DND-41 (cell line): Measurements from ENCODE around the gene MAN1B1.

ENCODE experiments used
- ATAC-seq: fragments of 200-7000 bp; cut with Tn5 transposase; 3 replicates; pipeline ENCODE4 v1.9.1; 2021; ENCODE audit warnings: low read depth; ENCODE audit not compliant: insufficient read depth
- DNase-seq: peaks from one replicate; pipeline ENCODE4 v3.0.0-alpha.2; 2020
- H2AFZ ChIP-seq: 2 replicates; pipeline ENCODE4 v1.6.0; 2012; ENCODE audit warnings: low read depth, low read length
- H3K27ac ChIP-seq: 2 replicates; pipeline ENCODE4 v1.5.1; 2012; ENCODE audit warnings: low read length, inconsistent platforms
- H3K27me3 ChIP-seq: fragments of 200-600 bp; sonication (generic); 2 replicates; pipeline ENCODE4 v1.6.0; 2012; ENCODE audit warnings: low read length, mild to moderate bottlenecking, inconsistent platforms; ENCODE audit not compliant: insufficient read depth, poor library complexity
- H3K36me3 ChIP-seq: 2 replicates; pipeline ENCODE4 v1.5.1; 2012; ENCODE audit warnings: low read length, inconsistent platforms; ENCODE audit not compliant: insufficient read depth
- H3K4me1 ChIP-seq: 2 replicates; pipeline ENCODE4 v1.5.1; 2012; ENCODE audit warnings: mild to moderate bottlenecking, low read length; ENCODE audit not compliant: insufficient read depth
- H3K4me2 ChIP-seq: 2 replicates; pipeline ENCODE4 v1.6.0; 2012; ENCODE audit warnings: mild to moderate bottlenecking, moderate library complexity, low read length, inconsistent platforms; ENCODE audit not compliant: insufficient read depth
- H3K4me3 ChIP-seq, 2 experiments: fragments of 200-600 bp in 1 of 2; shearing (Covaris generic) in 1 of 2; 2 replicates each; pipeline ENCODE4 v1.5.1; 2012 to 2016; ENCODE audit warnings: inconsistent platforms in 2 of 2, low read length in 2 of 2, mild to moderate bottlenecking in 2 of 2, low read depth in 1 of 2, moderate library complexity in 1 of 2
- H3K79me2 ChIP-seq: 2 replicates; pipeline ENCODE4 v1.6.0; 2012; ENCODE audit warnings: low read length, inconsistent platforms; ENCODE audit not compliant: insufficient read depth
- H3K9ac ChIP-seq: 2 replicates; pipeline ENCODE4 v1.6.0; 2012; ENCODE audit warnings: low read depth, mild to moderate bottlenecking, inconsistent platforms, low read length, moderate library complexity
- H3K9me3 ChIP-seq: 2 replicates; pipeline ENCODE4 v1.5.1; 2012; ENCODE audit warnings: low read length, moderate library complexity, mild to moderate bottlenecking, inconsistent platforms; ENCODE audit not compliant: insufficient read depth, severe bottlenecking
- H4K20me1 ChIP-seq: 2 replicates; pipeline ENCODE4 v1.6.0; 2012; ENCODE audit warnings: low read length; ENCODE audit not compliant: insufficient read depth
- CTCF ChIP-seq: IDR thresholded peaks from 2 replicates; pipeline ENCODE4 v1.5.1; 2012; ENCODE audit warnings: borderline replicate concordance, low read length, moderate library complexity, mild to moderate bottlenecking; ENCODE audit not compliant: poor library complexity, severe bottlenecking; ENCODE audit errors: extremely low read depth
- EZH2 ChIP-seq: IDR thresholded peaks from 3 replicates; pipeline ENCODE4 v1.6.1; 2012; ENCODE audit warnings: borderline replicate concordance, low read depth, mild to moderate bottlenecking, moderate library complexity, low read length, inconsistent platforms; ENCODE audit not compliant: severe bottlenecking

The MAN1B1 gene

GRCh38 chr9:137048655-137049543 lies 37.9 kb upstream of the MAN1B1 start:
- no peak overlapping the region for H3K9ac ChIP-seq
- no peaks in the 10 kb centered on the region for H3K36me3 ChIP-seq
- no peak for ATAC-seq
- H3K9me3 ChIP-seq = no peaks in the 10 kb centered on the region
- DNase-seq = no peak
- no peak for TF ChIP-seq CTCF
- no peak for TF ChIP-seq EZH2
- H3K27me3 ChIP-seq = peaks cover 37% of the 10 kb centered on the region
- H3K4me1 ChIP-seq = no peaks in the 10 kb centered on the region
- H3K4me2 ChIP-seq = no peak overlapping the region
- peaks cover 25% of the 10 kb centered on the region for H4K20me1 ChIP-seq
- no peak overlapping the region for H3K27ac ChIP-seq
- H3K4me3 ChIP-seq = no peak overlapping the region
- no peaks in the 10 kb centered on the region for H3K79me2 ChIP-seq
- no peak overlapping the region for H2AFZ ChIP-seq

- H2AFZ ChIP-seq = no peak overlapping the region
- H4K20me1 ChIP-seq = peaks cover 17% of the 10 kb centered on the region
- H3K9ac ChIP-seq = no peak overlapping the region
- no peak overlapping the region for H3K4me2 ChIP-seq
- no peaks in the 10 kb centered on the region for H3K9me3 ChIP-seq
- TF ChIP-seq EZH2 = peak; percentile 55
- TF ChIP-seq CTCF = peak; percentile 48
- DNase-seq (peak; percentile 36), ATAC-seq (peak; percentile 58)
- H3K4me3 ChIP-seq = no peak overlapping the region
- no peaks in the 10 kb centered on the region for H3K4me1 ChIP-seq
- peaks cover 28% of the 10 kb centered on the region for H3K27me3 ChIP-seq
- H3K36me3 ChIP-seq = no peaks in the 10 kb centered on the region
- H3K79me2 ChIP-seq = no peaks in the 10 kb centered on the region
- no peak overlapping the region for H3K27ac ChIP-seq
These were observed 37.0 kb upstream of the MAN1B1 start for GRCh38 chr9:137049544-137050449.

- no peak overlapping the region for H2AFZ ChIP-seq
- no peak overlapping the region for H3K9ac ChIP-seq
- peaks cover 21% of the 10 kb centered on the region for H3K27me3 ChIP-seq
- no peak overlapping the region for H3K4me2 ChIP-seq
- H3K4me1 ChIP-seq = no peaks in the 10 kb centered on the region
- no peaks in the 10 kb centered on the region for H3K79me2 ChIP-seq
- H3K27ac ChIP-seq = no peak overlapping the region
- no peak for DNase-seq
- ATAC-seq = no peak
- no peak for TF ChIP-seq EZH2
- no peak for TF ChIP-seq CTCF
- H3K36me3 ChIP-seq = no peaks in the 10 kb centered on the region
- H3K9me3 ChIP-seq = no peaks in the 10 kb centered on the region
- no peak overlapping the region for H3K4me3 ChIP-seq
- peaks cover 12% of the 10 kb centered on the region for H4K20me1 ChIP-seq
These were observed 36.2 kb upstream of the MAN1B1 start for GRCh38 chr9:137050570-137050969.
